Ishikawa (cell line): ENCODE results near the gene VPS54.

Source experiments
- CEBPB ChIP-seq: IDR thresholded peaks from 2 replicates; pipeline ENCODE4 v1.6.1; 2012
- CREB1 ChIP-seq: IDR thresholded peaks from 2 replicates; pipeline ENCODE4 v1.6.1; 2012; ENCODE audit warnings: low read depth
- EGR1 ChIP-seq: IDR thresholded peaks from 2 replicates; pipeline ENCODE4 v1.6.1; 2012
- EP300 ChIP-seq: IDR thresholded peaks from 2 replicates; pipeline ENCODE4 v1.6.1; 2012; ENCODE audit warnings: borderline replicate concordance
- FOXM1 ChIP-seq: IDR thresholded peaks from 2 replicates; pipeline ENCODE4 v1.6.1; 2012; ENCODE audit warnings: low read depth, borderline replicate concordance
- MAX ChIP-seq: IDR thresholded peaks from 2 replicates; pipeline ENCODE4 v1.6.1; 2012
- NFIC ChIP-seq: IDR thresholded peaks from 2 replicates; pipeline ENCODE4 v1.6.1; 2012
- RAD21 ChIP-seq: IDR thresholded peaks from 2 replicates; pipeline ENCODE4 v1.6.1; 2012; ENCODE audit warnings: low read depth
- REST ChIP-seq: IDR thresholded peaks from 2 replicates; pipeline ENCODE4 v1.6.1; 2012; ENCODE audit warnings: low read depth, mild to moderate bottlenecking
- TAF1 ChIP-seq: IDR thresholded peaks from 2 replicates; pipeline ENCODE4 v1.6.1; 2012; ENCODE audit warnings: low read depth, mild to moderate bottlenecking
- TCF12 ChIP-seq: IDR thresholded peaks from 2 replicates; pipeline ENCODE4 v1.6.1; 2012; ENCODE audit warnings: low read depth
- TEAD4 ChIP-seq: IDR thresholded peaks from 2 replicates; pipeline ENCODE4 v1.6.1; 2012
- USF1 ChIP-seq: IDR thresholded peaks from 2 replicates; pipeline ENCODE4 v1.6.1; 2012
- YY1 ChIP-seq: IDR thresholded peaks from 2 replicates; pipeline ENCODE4 v1.6.1; 2012; ENCODE audit warnings: low read depth
- ZBTB7A ChIP-seq: IDR thresholded peaks from 2 replicates; pipeline ENCODE4 v1.6.1; 2012; ENCODE audit warnings: low read depth

Gene VPS54

GRCh38 chr2:63843791-63844190, 175.4 kb downstream of the VPS54 start:
- TF ChIP-seq FOXM1 = no peak
- TF ChIP-seq TAF1 = no peak
- no peak for TF ChIP-seq REST
- TF ChIP-seq TCF12 = no peak
- TF ChIP-seq CREB1 = no peak
- TF ChIP-seq EP300 = no peak
- TF ChIP-seq USF1 = no peak
- no peak for TF ChIP-seq RAD21
- TF ChIP-seq ZBTB7A = no peak
- no peak for TF ChIP-seq YY1
- no peak for TF ChIP-seq EGR1
- no peak for TF ChIP-seq MAX
- TF ChIP-seq TEAD4 = no peak
- TF ChIP-seq NFIC = no peak
- TF ChIP-seq CEBPB = no peak

- TF ChIP-seq CREB1 = no peak
Observed at GRCh38 chr2:63843093-63843492, 176.1 kb downstream of the VPS54 start.

GRCh38 chr2:63842149-63843061, 176.8 kb downstream of the VPS54 start:
- TF ChIP-seq TCF12 (no peak), CEBPB (peak; percentile 93), FOXM1 (no peak), YY1 (no peak), REST (no peak), CREB1 (no peak)
